GM19328 (cell line): Measurements from ENCODE around the gene MDM2.
"Not testable (repeated sequence)": the region's sequence is repeated elsewhere in the genome, so short reads cannot be mapped to it uniquely, and the experiment has no call there.

Experiments
- ATAC-seq: cut with Tn5 transposase; IDR thresholded peaks from one replicate; pipeline ENCODE4 v1.9.1; 2021; ENCODE audit warnings: mild to moderate bottlenecking, moderate library complexity; ENCODE audit not compliant: unreplicated experiment

MDM2 gene

GRCh38 chr12:68824597-68825250 is 16.7 kb downstream of the MDM2 start:
- ATAC-seq: no peak

DNA sequence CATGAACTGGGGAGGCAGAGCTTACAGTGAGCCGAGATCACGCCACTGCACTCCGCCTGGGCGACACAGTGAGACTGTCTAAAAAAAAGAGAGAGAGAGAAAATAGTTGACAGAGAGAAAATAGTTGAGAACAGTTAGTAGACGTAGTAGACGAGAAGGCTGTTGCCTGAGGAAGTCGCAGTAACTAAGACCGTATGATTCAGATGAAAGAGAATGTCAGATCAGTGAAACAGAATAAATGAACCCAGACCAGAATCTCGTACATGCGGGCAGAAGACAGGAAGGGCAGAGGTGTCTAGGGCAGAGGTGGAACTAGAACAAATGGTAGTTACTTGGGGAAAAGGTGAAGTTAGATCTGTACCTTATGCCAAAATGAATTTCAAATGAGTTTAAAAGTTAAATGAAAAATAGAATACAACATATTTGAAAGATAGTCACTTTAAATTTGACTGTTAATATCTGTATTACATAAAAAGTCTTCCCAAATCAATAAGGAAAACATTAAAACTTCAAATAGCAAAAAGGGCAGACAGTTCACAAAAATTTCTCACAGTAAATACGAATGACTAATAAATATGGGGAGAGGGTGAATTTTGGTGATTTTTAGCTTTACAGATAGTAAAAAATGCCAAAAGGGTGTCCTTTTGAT is 17.7 kb downstream of the MDM2 start:
- no peak for ATAC-seq

GRCh38 chr12:68827895-68828671 is 20.1 kb downstream of the MDM2 start:
- no peak for ATAC-seq

- no peak for ATAC-seq
These were observed 20.7 kb downstream of the MDM2 start for GRCh38 chr12:68828672-68829068.

- no peak for ATAC-seq
These were observed 23.3 kb downstream of the MDM2 start for GRCh38 chr12:68831272-68831671.

- ATAC-seq: no peak
These were observed 23.9 kb downstream of the MDM2 start for GRCh38 chr12:68831751-68832503.

DNA sequence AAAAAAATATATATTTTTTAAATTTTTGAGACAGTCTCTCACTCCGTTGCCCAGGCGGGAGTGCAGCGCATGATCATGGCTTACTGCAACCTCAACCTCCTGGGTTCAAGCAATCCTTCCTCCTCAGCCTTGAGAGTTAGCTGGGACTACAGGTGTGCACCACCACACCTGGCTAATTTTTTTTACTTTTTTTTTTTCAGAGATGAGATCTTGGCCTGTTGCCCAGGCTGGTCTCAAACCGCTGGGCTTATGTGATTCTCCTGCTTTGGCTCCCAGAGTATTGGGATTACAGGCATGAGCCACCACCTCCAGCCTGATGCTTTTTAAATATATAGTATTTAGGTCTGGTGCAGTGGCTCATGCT is 24.5 kb downstream of the MDM2 start:
- ATAC-seq: no peak

- ATAC-seq: no peak
These were observed 25.5 kb downstream of the MDM2 start for GRCh38 chr12:68833508-68833907.

GRCh38 chr12:68835333-68835908 is 27.4 kb downstream of the MDM2 start:
- ATAC-seq: no peak

DNA sequence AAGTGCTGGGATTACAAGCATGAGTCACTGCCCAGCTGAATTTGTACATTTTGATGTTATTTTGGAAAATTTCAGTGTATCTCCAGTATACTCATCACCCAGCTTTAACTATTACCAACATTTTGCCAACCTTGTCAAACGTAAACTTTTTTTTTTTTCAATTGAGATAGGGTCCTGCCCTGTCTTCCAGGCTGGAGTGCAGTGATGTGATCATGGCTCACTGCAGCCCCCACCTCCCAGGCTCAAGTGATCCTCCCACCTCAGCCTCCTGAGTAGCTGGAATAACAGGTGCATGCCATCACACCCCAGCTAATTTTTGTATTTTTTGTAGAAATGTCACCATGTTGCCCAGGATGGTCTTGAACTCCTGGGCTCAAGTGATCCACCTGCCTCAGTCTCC is 29.2 kb downstream of the MDM2 start:
- no peak for ATAC-seq

- no peak for ATAC-seq
These were observed 30.3 kb downstream of the MDM2 start for GRCh38 chr12:68838046-68838886.

- ATAC-seq: no peak
These were observed 31.5 kb downstream of the MDM2 start for GRCh38 chr12:68839183-68840147.

DNA sequence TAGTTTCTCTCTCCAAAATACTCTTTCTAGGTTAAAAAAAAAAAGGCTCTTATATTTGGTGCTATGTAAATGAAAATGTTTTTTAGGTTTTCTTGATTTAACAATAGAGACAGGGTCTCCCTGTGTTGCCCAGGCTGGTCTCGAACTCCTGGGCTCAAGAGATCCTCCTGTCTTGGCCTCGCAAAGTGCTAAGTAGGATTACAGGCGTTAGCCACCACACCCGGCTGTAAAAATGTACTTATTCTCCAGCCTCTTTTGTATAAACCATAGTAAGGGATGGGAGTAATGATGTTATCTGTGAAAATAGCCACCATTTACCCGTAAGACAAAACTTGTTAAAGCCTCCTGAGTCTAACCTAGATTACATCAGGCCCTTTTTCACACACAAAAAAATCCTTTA is 33.2 kb downstream of the MDM2 start:
- not testable (repeated sequence) for ATAC-seq

DNA sequence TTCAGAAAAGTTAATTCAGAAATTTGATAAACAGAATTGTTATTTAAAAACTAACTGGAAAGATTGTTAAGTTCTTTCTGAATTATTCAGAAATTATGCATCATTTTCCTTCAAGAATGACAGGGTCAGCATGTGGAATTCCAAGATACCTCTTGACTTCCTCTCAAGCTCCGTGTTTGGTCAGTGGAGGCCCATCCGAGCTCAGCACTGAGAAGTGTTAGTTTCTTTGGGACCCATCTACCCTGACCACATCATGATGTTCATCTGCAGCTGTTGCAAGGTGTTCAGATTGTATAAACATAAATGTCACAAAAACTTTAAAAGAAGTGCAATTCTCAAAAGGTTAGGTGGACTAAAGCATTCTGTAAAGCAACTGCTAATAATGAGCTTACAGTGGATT is 33.7 kb downstream of the MDM2 start:
- no peak for ATAC-seq

- ATAC-seq: no peak
These were observed 34.1 kb downstream of the MDM2 start for GRCh38 chr12:68842123-68842522.

DNA sequence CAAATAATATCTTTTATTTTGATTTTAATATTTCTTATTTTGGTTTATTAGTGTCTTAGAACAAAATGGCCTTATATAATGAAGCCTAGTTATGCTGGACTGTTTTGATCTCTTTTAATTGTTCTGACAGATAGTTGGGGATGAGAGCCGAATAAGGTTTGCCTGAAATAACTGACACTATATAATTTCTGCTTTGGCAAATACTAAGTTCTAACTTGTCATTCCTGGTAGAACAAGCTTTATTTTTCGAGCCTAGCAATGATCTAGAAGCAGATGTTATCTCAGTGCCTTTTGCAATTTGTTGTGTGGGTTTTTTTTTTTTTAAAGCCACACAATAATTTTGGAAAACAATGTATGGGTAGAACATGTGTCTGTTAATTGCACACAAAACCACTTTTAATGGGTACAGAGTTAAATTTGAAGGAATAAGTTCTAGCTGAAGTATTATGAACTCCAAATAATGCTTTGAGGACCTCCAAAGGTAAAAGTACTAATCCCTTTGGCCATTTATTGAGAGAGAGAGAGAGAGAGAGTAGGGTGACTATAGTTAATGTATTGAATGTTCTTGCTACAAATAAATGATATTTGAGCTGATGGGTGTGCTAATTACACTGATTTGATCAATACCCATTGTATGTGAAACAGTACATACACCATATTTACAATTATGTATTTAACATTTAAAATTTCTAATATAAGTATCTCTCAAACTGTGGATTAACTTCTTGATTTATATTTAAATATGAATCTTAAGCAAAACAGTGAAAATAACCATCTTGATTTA is 35.0 kb downstream of the MDM2 start:
- ATAC-seq: no peak

DNA sequence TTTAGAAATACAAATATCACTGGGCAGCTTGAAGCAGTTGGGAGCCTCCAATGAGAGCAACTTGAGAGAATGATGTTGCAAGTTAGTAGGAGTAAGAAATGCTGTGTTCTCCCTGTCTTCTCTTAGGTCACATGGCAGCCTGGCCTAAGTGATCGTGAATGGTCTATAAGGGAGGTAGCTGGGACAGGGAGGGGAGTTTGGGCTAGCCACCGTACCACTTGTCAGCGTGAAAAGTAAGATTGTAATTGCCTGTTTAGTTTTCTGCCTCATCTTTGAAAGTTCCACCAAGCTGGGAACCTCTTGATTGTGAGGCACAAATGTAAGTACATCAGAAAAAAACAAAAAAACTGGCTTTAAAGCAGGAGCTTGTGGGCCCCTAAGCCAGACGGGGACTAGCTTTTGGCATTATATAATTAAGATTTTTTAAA is 36.4 kb downstream of the MDM2 start:
- ATAC-seq: no peak
